SK-N-MC (cell line): ENCODE measurements around the gene CRABP2.

Source experiments
- EZH2 ChIP-seq: fragments of 200-600 bp; sonication (generic); IDR thresholded peaks from one replicate; pipeline ENCODE4 v1.6.1; 2017; ENCODE audit warnings: antibody characterized with exemption
- POLR2AphosphoS5 ChIP-seq: IDR thresholded peaks from 2 replicates; pipeline ENCODE4 v1.6.1; 2012; ENCODE audit warnings: mild to moderate bottlenecking, low read depth, low read length, borderline replicate concordance

DNA sequence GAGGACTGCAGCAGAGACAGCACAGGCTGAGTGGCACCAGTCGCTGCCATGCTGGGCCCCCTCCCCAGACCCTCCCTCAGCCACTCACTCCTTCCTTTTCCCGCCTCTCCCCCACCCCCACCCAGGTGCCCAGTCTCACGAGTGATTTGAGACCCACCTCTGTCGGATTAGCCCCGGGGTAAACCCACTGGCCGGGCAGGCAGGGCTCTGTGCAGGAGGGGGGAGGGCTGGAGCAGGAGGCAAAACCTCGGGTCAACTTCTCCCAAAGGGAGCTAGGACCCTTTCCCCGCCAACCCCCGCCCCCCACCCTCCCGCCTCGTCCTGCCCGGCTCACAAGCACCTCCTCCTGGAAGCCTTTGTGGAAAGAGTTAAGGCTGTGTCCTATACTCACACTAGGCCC, 39.0 kb upstream of the CRABP2 start:
- TF ChIP-seq EZH2, result no peak
- TF ChIP-seq POLR2AphosphoS5, result no peak
